ENCODE data around the gene PDCD2L.

PDCD2L gene

DNA sequence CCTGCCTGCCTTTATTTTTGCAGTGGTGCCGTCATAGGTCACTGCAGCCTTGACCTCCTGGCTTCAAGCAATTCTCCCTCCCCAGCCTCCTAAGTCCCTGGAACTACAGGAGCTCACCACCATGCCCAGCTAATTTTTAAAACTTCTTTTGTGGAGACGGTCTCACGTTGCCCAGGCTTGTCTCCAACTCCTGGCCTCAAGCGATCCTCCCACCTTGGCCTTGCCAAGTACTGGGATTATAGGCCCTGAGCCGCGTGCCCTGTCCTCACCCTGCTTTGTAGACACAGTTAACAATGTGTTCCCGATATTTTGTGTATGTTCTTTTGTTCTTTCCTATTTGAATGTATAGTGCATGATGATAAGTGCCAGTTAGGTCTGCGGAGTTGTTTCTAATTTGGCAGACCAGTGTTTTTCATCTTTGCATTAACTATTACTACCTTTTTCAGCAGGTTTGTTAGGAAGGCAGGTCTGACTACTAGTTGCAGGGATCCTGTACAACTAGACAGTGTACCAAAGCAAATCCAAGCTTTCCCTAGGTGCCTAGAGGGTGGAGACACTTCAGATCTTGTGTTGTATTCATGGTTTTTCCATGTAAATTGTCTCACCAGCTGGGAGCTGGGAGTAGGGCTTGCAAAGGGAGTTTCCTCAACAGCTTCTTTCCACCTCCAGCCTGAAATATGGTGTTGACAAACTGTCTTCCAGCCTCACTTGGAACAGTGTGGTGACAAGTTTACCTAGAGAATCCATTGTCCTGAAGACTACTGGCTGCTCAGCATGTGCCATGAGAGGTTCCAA lies 67.9 kb downstream of the PDCD2L start:
- no peak for DNase-seq (ENCODE audit: low read depth)

DNA sequence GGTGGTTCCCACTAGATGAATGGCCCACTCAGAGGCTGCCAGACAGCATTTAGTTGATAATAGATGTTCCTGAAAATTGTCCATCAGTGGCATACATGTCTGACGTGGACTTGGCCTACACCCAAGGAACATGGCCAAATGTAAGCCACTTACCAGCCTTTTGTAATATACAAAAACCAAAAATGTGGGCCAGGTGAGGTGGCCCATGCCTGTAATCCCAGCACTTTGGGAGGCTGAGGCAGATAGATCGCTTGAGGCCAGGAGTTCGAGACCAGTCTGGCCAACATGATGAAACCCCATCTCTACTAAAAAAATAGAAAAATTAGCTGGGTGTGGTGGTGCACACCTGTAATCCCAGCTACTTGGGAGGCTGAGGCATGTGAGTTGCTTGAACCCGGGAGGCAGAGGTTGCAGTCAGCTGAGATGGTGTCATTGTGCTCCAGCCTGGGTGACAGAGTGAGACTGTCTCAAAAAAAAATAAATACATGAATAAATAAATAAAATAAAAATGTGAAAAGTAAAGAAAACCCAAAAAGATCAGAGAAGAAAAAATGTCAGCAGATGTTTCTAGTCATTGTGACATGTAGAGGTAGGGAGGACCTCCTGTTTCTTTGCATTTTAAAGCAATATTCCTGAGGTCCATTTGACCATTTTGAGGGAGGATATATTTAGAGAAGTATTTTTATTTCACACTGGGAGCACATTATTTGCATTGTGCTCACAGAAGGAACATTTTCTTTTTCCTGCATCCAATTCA lies 70.2 kb downstream of the PDCD2L start:
- DNase-seq (ENCODE audit: low read depth) = no peak

DNA sequence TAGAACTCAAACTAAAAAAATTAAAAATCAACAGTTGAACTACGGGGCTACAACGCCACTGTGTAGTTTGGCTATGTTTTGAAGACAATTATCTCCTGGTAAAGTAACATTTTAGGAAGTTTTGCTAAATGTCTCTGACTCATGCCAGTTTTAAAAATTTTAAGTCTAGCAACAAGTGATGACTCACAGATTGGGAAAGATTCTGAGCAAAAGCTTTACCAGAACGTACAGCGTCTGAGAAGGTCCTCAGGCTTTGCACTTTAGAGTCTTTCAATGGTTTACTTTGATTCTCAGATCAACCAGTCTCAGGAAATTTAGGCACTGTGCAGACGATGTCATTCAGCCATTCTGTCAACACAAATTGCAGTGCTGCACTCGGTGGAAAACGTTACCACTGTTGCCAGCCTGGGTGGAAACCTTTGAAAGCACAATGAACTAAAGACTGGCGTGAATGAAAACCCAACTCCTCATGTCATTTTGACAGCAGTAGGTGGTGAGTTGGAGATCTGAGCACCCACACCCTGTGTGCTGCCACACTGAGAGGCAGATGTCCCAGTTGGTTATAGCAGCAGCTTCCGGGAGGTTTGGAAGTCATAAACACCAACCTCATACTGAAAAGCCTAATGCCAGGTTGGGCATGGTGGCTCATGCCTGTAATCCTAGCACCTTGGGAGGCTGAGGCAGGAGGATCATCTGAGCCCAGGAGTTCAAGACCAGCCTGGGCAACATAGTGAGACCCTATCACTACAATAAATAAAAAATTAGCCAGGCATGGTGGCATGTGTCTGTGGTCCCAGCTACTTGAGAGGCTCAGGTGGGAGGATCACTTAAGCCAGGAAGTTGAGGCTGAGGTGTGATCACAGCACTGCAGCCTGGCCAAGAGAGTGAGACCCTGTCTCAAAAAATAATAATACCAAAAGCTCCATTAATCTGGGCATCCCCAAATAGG lies 71.1 kb downstream of the PDCD2L start:
- DNase-seq (ENCODE audit: low read depth) = no peak

Measured in stimulated activated CD8-positive, alpha-beta memory T cell treated with anti-CD3 and anti-CD28 coated beads, Interleukin-15, amount 100 ng/mL, for 1 hour (primary cell).